ENCODE results near the gene DTYMK. TPM values are rescaled to one million over a fixed set of nuclear protein-coding genes. Genes with fewer than 3 reads are reported as not detected.

Gene DTYMK
- total RNA-seq = 116 and 134 TPM in 2 replicates

DNA sequence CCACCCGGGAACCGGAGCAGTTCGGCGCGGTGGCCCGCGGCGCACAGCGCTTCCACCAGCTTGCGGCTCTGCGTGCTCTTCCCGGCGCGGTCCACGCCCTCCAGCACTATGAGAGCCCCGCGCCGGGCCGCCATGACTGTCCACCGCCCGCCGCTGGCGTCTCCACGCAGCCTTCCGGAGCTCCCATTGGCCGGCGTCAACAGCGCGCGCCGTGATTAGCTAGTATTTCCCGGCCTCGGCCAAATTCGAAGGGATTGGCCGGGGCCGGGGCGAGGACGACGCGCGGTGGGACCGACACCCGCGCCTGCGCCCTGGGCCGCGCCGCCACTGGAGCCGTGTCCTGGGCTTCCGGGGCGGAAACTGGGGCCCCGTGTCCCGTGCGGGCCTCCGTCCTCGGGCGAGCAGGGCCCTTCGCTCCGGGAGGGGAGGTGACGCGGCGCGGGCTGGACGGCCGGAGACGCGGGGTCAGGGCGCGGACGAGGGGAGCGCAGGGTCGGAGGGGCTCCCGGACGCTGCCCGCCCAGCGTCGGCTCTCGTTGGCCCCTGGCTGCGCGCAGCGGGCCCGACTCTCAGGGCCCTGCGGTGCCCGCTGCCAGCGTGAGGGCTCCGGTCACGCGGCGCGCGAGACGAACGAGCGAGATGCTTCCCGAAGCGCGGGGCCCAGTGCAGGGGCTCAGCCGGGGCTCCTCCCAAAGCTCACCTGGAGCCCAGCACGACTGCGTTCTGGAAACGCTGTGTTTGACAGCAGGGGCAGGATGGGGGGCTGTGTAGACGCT, at the start of gene DTYMK:
Gene DTYMK (minus strand): TSS at position 166 of the 776 bp plus-strand sequence. CDS start 32 bp downstream, at position 134.

GRCh38 chr2:241734467-241735208, 48.0 kb upstream of the DTYMK start, which contains the start of gene D2HGDH:
Gene D2HGDH (plus strand): TSS chr2:241734630. CDS start chr2:241735225, 595 bp downstream.

DNA sequence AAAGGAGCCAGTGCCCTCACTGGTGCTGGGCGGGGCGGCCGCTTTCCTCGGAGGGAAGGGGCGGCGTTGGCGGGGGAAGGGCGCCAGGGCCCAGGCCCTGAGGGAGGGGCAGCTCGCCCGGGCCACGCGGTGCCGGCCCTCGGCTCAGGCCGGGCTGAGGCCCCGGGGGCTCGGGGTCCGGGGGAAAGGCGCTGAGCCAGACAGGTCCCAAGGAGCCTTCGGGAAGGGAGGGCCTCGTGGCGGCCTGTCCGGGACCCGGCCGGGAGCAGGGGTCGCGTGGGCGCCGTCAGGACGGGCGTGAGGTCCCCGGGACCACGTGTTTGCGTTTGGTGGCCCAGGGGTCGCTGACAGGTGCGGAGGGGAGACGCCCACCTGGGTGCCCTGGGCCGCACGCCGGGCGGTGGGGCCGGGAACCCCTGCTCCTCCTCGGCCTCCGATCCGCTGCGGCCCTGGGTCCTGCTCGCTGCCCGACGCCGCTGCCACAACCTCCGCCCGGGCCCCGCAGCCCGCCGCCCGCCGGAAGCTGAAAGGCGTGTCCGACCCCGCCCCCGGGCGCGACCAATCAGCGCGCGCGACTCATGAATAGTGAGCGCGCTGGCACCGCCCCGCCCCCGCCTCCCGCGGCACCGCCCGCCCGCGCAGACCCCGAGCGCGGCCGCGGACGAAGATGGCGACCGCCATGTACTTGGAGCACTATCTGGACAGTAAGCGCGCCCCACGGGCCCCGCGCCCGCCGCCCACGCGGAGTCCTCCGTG, 15.0 kb upstream of the DTYMK start, which contains the start of gene ING5:
Gene ING5 (plus strand): TSS at position 641 of the 756 bp plus-strand sequence. CDS start 27 bp downstream, at position 668.

GRCh38 chr2:241637018-241637794, 49.4 kb downstream of the DTYMK start, which contains the start of the genes ATG4B and THAP4:
Gene ATG4B (plus strand): TSS chr2:241637693. CDS start chr2:241637715, 22 bp downstream.
Gene THAP4 (minus strand): TSS chr2:241637158. CDS start chr2:241637017, 141 bp downstream.

Other genes with a start within 250 kb of the DTYMK start
- 341 and 414 TPM in 2 replicates for gene STK25, start 178.2 kb downstream of the DTYMK start, total RNA-seq
- 111 TPM in 2 replicates for gene BOK, start 128.1 kb downstream of the DTYMK start, total RNA-seq
- gene THAP4, start 49.7 kb downstream of the DTYMK start, total RNA-seq = 55.7 and 56.1 TPM in 2 replicates
- 58.3 and 61.6 TPM in 2 replicates for gene ATG4B, start 49.1 kb downstream of the DTYMK start, total RNA-seq
- 15.9 and 22.1 TPM in 2 replicates for gene ING5, start 15.2 kb upstream of the DTYMK start, total RNA-seq
- gene D2HGDH, start 47.8 kb upstream of the DTYMK start, total RNA-seq = 7.5 and 10.5 TPM in 2 replicates
- not detected in 2 replicates for gene GAL3ST2, start 90.0 kb upstream of the DTYMK start, total RNA-seq
- gene NEU4, start 122.4 kb upstream of the DTYMK start, total RNA-seq = not detected in 2 replicates
- not detected in 2 replicates for gene PDCD1, start 172.1 kb upstream of the DTYMK start, total RNA-seq
- gene RTP5, start 182.9 kb upstream of the DTYMK start, total RNA-seq = not detected in 2 replicates